ENCODE measurements around the gene LRRC46. TPM values are rescaled to one million over a fixed set of nuclear protein-coding genes. Genes with fewer than 3 reads are reported as not detected.

LRRC46 gene
- total and polyA plus RNA-seq, 5 donors = 0.29 to 0.48 (median 0.41) TPM; not detected in 1

DNA sequence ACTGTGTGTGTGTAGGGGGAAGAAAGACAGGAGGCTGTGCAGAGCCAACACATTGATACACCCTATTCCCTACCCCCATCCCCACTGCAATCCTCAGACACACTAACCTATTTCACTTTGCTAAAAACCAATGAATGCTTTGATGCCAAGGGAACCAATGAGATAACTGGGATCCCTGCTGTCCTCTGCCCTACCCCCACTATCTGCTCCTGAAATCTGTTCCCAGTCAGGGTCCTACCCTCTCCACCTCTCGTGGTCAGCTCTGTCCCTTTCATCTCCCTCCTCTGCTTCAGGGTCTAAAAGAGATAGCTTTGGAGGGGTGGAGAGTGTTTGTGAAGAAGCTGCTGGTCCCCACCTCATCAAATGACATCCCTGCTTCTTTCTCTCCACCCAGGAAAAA is 38.6 kb downstream of the LRRC46 start:
- intact Hi-C loops (cut with DNase I) = no loop called here
- WGBS = 35% methylated on average over 1 of the region's 1 CpG
- no peaks in the 10 kb centered on the region for H3K27me3 ChIP-seq (ENCODE audit: control insufficient read depth, insufficient read depth)
- H3K9me3 ChIP-seq (ENCODE audit: control insufficient read depth, low read length) = no peaks in the 10 kb centered on the region
- H3K27ac ChIP-seq (ENCODE audit: low read length) = no peak overlapping the region
- H3K4me3 ChIP-seq (ENCODE audit: low read length) = no peak overlapping the region
- H3K4me1 ChIP-seq (ENCODE audit: control insufficient read depth, insufficient read depth, low read length) = no peaks in the 10 kb centered on the region
- DNase-seq (no peak), ATAC-seq (no peak)

DNA sequence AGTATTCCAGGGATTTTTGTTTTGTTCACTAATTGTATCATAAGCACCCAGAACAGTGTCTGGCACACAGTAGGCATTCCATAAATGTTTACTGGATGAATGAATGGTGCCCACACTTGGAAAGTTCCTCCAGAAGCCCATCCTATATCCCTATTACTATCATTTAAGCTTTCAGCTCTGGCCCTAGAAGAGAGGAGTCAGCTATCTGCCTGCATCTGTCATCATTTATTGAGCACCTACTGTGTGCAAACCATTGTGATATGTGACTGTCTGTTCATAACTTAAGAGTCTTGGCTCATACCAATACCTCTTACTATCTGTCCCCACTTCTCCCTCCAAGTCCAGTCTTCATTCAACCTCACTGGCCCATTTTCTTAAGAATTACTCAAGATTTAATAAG is 39.6 kb downstream of the LRRC46 start:
- Histone ChIP-seq H3K4me3 (ENCODE audit: low read length) (no peak overlapping the region), H3K27ac (ENCODE audit: low read length) (no peak overlapping the region), H3K27me3 (ENCODE audit: control insufficient read depth, insufficient read depth) (no peaks in the 10 kb centered on the region), H3K9me3 (ENCODE audit: control insufficient read depth, low read length) (no peaks in the 10 kb centered on the region), H3K4me1 (ENCODE audit: control insufficient read depth, insufficient read depth, low read length) (no peaks in the 10 kb centered on the region)
- intact Hi-C loops (cut with DNase I) = no loop called here
- DNase-seq (no peak), ATAC-seq (no peak)

DNA sequence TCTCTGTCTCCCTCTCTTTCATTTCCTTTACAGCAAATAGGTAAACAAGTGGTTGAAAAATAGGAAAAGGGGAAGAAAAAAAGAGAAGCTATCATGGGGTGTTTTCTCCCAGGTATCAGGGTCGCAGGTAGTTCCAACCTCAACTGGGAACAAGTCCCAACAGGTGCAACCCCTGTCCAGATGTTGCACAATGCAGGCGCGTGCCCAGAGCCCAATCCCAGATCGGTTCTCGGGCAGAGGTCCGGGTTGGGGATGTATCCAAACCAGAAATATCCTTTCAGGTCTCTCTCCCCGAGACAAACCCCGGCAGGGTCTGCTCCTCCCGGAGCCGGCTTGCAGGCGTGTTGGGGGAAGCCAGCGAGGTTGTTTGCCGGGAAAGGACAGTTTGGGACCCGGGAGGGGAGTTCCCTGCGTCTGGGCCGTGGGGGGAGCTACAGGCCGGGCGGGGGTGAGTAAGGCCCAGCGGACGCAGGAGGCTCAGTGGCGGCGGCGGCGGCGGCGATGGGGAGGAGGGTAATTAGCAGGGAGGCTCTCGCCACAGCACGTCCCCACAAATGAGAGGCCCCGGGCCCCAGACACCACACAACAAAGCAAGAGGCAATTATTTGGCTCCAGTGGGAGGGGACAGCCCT is 40.7 kb downstream of the LRRC46 start:
- DNase-seq = no peak
- no peaks in the 10 kb centered on the region for H3K9me3 ChIP-seq (ENCODE audit: control insufficient read depth, low read length)
- no peak for ATAC-seq
- no peak overlapping the region for H3K27ac ChIP-seq (ENCODE audit: low read length)
- WGBS = 30% methylated on average over 29 of the region's 29 CpGs
- no peak overlapping the region for H3K4me3 ChIP-seq (ENCODE audit: low read length)
- no peaks in the 10 kb centered on the region for H3K4me1 ChIP-seq (ENCODE audit: control insufficient read depth, insufficient read depth, low read length)
- intact Hi-C loops (cut with DNase I) = no loop called here
- H3K27me3 ChIP-seq (ENCODE audit: control insufficient read depth, insufficient read depth) = no peaks in the 10 kb centered on the region

DNA sequence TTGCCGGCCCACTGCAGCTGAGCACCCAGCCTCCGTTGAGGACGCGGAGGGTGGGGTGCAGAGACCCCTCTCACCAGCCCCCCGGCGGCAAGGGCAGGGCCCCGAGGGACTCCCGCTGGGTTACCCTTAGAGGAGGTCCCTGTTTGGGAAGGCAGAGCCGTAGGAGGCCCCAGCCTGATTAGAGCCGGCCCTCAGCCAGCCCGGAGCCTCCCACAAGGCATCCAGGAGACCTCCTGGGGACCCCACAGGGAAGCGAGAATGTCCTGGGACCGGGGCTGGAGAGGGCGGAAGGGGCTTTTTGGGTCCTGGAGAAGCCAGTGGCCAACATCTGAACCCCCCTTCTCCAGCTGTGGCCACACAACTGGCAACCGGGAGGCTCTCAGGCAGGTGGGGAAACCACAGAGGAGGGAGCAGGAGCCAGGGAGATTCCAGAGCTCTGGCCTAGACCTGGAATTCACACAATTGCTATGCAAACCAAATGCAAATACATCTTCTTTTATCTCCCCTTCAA is 41.2 kb downstream of the LRRC46 start:
- intact Hi-C loops (cut with DNase I) = no loop called here
- WGBS = 32% methylated on average over 15 of the region's 15 CpGs
- ATAC-seq (peak in 1 of 2 donors; percentile 31), DNase-seq (no peak)
- Histone ChIP-seq H3K4me1 (ENCODE audit: control insufficient read depth, insufficient read depth, low read length) (no peaks in the 10 kb centered on the region), H3K4me3 (ENCODE audit: low read length) (no peak overlapping the region), H3K27ac (ENCODE audit: low read length) (no peak overlapping the region), H3K9me3 (ENCODE audit: control insufficient read depth, low read length) (no peaks in the 10 kb centered on the region), H3K27me3 (ENCODE audit: control insufficient read depth, insufficient read depth) (no peaks in the 10 kb centered on the region)

DNA sequence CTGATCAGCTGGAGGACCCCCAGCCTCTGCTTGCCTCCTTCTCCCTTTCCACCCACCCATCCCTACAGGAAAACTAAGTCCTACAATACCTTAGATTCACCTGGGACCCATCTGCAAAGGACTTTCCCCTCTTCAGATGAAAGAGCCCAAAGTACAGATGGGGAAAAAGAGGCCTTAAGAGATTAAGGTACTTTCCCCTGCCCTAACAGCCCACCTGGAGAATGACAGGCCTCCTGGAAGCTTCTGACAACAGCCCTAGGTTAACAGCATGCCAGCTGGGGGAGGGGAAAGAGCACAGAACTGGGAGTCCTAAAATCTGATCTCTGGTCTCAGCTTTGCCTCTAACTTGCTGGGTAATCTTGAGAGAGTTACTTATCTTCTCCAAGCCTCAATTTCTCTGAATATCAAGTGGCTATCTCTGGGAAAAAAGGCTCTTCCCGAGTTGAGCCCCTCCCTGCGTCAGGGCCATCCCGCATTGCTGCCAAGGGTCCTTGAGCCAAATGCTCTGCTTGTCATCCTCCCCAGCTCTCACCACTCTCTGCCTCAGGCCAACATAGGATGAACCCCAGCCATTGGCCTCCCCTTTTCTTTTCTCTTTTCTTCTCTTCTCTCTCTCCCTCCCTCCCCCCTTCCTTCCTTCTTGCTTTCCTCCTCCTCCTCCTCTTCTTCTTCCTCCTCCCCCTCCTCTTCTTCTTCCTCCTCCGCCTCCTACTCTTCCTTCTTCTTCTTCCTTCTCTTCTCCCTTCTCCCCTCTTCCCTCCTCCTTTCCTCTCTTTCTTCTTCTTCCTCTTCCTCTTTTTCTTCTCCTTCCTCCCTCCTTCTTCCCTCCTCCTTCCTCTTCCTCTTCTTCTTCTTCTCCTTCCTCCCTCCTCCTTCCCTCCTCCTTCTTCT is 42.0 kb downstream of the LRRC46 start:
- H3K27ac ChIP-seq (ENCODE audit: low read length) = no peak overlapping the region

DNA sequence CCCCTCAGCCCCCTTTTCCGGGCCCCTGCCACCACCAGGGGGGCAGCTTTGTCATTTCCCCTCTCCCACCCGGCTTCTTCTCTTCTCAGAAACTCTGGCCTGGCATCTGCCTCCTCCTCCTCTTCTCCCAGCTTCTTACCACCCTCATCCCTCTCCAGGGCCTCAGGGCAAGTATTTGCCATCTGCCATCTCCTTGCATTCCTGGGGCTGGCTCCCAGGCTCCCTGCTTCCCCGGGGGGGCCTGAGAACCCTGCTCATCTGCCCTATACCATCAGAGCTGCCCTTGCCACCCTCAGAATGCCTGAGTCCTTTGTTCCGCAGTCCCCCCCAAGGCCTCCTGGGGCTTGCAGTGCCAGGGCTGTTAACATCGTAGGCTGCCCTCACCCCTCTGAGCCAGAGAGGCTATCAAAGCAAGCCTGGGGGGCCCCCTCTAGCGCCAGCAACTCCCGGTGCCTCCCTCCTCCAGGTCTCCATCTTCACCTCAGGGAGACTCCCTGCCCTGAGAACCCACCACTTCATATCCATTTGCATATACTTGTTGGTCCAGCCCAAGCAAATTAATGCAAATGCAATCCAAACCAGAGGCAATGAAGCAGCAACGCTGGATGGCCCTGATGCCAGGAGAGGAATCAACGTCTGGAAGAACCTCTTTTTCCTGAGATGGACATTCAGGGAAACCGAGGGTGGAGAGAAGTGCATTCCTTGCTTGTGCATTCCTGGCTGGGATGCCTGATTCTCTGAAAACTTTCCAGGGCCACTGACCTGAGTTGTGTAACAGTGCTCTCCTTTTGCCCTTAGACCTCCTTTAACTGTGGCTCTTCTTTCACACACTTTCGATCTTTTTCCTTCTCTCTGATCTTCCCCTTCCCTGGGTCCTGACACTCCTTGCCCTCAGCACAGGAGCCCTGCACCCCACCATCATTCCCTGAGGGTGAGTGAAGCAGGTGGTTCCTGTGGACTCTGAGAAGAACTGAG is 43.8 kb downstream of the LRRC46 start:
- Histone ChIP-seq H3K9me3 (ENCODE audit: control insufficient read depth, low read length) (no peaks in the 10 kb centered on the region), H3K27ac (ENCODE audit: low read length) (no peak overlapping the region), H3K4me3 (ENCODE audit: low read length) (no peak overlapping the region), H3K4me1 (ENCODE audit: control insufficient read depth, insufficient read depth, low read length) (no peaks in the 10 kb centered on the region), H3K27me3 (ENCODE audit: control insufficient read depth, insufficient read depth) (no peaks in the 10 kb centered on the region)
- WGBS = 55% methylated on average over 11 of the region's 11 CpGs
- ATAC-seq (no peak), DNase-seq (no peak)
- intact Hi-C loops (cut with DNase I) = no loop called here

More for the DNA sequence above, 42.0 kb downstream of the LRRC46 start:
- Histone ChIP-seq H3K9me3 (ENCODE audit: control insufficient read depth, low read length) (no peaks in the 10 kb centered on the region), H3K4me3 (ENCODE audit: low read length) (no peak overlapping the region), H3K27me3 (ENCODE audit: control insufficient read depth, insufficient read depth) (no peaks in the 10 kb centered on the region), H3K4me1 (ENCODE audit: control insufficient read depth, insufficient read depth, low read length) (no peaks in the 10 kb centered on the region)
- intact Hi-C loops (cut with DNase I) = no loop called here
- WGBS = 50% methylated on average over 4 of the region's 4 CpGs
- DNase-seq (no peak), ATAC-seq (no peak)

DNA sequence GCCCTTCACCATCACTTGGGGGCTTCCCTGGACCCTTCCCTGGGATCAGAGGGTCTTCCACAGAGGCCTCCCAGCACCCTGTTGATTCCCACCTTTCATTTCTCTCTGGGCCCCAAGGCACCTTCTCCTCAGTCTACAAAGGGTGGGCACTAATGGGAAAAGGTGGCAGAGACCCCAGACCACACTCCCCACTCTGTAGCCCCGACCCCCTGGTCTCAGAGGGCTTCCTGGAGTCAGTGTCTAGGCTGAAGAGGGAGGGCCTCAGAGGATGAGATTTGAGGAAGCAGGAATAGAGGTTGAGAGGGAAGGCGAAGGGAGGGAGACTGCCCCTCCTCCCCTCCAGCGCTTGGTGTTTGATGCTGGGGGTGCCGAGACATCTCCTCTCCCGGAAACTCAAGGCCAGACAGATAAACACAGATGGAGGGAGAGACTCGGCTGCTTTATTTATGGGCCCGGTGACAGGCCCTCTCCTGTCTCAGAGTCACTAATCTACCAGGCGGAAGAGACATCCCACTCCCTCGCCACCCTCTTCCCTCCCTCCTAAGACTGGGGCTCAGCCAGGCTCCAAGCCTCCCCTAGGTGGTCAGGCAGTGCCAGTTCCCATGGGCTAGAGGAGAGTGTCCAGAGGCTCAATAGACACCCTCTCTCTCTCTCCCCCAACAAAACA is 46.0 kb downstream of the LRRC46 start:
- Histone ChIP-seq H3K9me3 (ENCODE audit: control insufficient read depth, low read length) (no peaks in the 10 kb centered on the region), H3K4me3 (ENCODE audit: low read length) (no peak overlapping the region), H3K27ac (ENCODE audit: low read length) (no peak overlapping the region), H3K4me1 (ENCODE audit: control insufficient read depth, insufficient read depth, low read length) (no peaks in the 10 kb centered on the region), H3K27me3 (ENCODE audit: control insufficient read depth, insufficient read depth) (no peaks in the 10 kb centered on the region)
- no peak for DNase-seq
- intact Hi-C loops (cut with DNase I) = no loop called here
- ATAC-seq = peak in 1 of 2 donors; percentile 14
- 49% methylated on average over 9 of the region's 9 CpGs for WGBS

DNA sequence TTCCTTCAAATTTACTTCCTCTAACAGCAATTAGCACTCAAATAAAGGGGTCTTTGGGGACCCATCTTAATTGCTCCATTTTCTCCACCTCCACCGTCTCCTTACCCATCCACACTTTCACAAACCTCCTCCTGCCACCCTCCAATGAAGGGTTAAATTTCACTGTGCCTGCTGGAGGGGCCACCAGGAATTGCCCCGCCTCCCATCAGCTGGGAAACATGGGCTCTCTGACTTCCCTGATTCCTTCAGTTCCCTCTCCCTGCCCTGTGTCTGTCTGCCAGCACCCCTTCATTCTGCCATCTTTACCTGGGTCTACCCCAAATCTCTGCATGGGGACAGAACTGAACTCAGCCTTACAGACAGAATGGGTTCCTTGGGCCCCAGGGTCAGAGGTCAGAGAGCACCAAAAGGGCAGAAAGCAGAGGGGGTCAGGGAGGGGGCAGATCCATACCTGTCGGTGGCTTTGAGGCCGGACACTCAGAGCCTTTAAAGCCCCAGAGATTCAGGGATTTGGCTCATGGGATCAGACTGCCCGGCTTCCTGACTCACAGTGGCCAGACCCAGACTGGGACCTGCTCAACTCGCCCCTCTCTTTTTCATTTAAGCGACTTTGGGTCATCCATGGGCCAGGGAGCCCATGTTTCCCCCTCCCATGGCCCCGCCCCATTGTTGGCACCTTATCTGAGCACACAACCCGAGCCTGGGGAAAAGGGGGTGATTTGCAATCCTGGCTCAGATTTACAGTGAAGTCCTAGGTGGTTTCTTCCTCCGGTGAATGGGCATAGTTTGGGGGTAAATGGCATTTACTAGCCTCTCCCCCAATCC is 46.9 kb downstream of the LRRC46 start:
- no peak for DNase-seq
- no peak for ATAC-seq
- no peaks in the 10 kb centered on the region for H3K27me3 ChIP-seq (ENCODE audit: control insufficient read depth, insufficient read depth)

DNA sequence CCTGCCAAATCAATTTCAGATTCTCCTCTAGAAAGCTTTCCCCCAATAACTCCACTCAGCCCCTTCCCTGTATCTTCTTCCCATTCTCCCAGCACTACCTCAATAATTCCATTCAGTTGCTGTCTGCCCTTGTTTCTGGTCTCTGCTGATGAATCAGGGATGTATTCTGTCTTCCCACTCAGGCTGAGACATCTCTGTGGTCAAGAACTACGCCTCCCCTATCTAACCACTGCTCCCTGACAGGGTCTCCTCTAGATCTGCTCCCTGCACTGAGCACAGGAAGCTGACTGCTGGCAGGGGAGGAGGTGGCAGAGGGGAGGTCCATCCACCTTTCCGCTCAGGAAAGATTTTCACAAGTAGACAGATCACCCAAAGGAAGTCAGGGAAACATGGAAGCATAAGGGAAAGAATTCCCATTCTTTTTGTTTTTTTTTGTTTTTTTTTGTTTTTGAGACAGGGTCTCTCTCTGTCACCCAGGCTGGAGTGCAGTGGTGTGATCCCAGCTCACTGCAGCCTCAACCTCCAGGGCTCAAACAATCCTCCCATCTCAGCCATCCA is 47.6 kb downstream of the LRRC46 start:
- no peak overlapping the region for H3K27ac ChIP-seq (ENCODE audit: low read length)
- no peaks in the 10 kb centered on the region for H3K4me1 ChIP-seq (ENCODE audit: control insufficient read depth, insufficient read depth, low read length)
- H3K27me3 ChIP-seq (ENCODE audit: control insufficient read depth, insufficient read depth) = no peaks in the 10 kb centered on the region
- no peak for ATAC-seq
- H3K4me3 ChIP-seq (ENCODE audit: low read length) = no peak overlapping the region
- H3K9me3 ChIP-seq (ENCODE audit: control insufficient read depth, low read length) = no peaks in the 10 kb centered on the region
- intact Hi-C loops (cut with DNase I) = no loop called here
- no peak for DNase-seq
- WGBS = 51% methylated on average over 2 of the region's 2 CpGs

More for the DNA sequence above, 46.9 kb downstream of the LRRC46 start:
- no peaks in the 10 kb centered on the region for H3K9me3 ChIP-seq (ENCODE audit: control insufficient read depth, low read length)
- WGBS = 53% methylated on average over 10 of the region's 10 CpGs
- no peak overlapping the region for H3K4me3 ChIP-seq (ENCODE audit: low read length)
- H3K4me1 ChIP-seq (ENCODE audit: control insufficient read depth, insufficient read depth, low read length) = no peaks in the 10 kb centered on the region
- H3K27ac ChIP-seq (ENCODE audit: low read length) = no peak overlapping the region
- intact Hi-C loops (cut with DNase I) = no loop called here

Measured in right cardiac atrium (tissue), 5 donors.